ENCODE results near the gene DNER. TPM values are rescaled to one million over a fixed set of nuclear protein-coding genes. Genes with fewer than 3 reads are reported as not detected.

DNER gene
- polyA plus RNA-seq, 1 donor (not counting 4 experiments of a cell fraction or from before 2014, with no cell fraction given), result 8.5 TPM

DNA sequence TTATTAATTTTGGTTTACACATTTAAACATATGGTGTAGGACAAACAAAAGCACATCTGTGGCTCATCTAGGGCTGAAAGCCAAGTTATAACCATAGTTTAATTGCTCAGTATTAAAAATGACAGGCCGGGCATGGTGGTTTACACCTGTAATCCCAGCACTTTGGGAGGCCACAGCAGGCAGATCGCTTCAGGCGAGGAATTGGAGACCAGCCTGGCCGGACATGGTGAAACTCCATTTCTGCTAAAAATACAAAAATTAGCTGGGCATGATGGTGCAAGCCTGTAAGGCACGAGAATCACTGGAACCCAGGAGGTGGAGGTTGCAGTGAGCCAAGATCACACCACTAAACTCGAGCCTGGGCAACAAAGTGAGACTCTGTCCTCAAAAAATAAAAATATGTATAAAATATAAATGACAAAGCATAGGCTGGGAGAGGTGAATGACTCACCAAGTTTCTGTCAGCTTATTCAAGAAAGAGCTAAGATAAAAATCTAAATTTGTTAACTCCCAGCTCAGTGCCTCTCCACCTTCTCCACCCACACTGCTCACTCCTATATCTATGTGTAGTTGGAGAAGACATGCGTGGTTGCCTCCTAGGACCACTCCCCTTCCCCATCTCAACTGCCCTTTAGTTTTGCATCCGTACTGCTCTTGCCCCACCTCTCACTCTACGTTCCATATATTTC is 364.1 kb downstream of the DNER start:
- H3K27ac ChIP-seq (ENCODE audit: control insufficient read depth, insufficient read depth, low read length), result peak overlapping the region; percentile 72
- peak overlapping the region; percentile 42 for H3K4me2 ChIP-seq (ENCODE audit: control insufficient read depth, extremely low read depth, insufficient read depth, low read depth, low read length)
- dilution Hi-C loops (cut with MboI; ENCODE audit: extremely low pct_ligation_motif_present, low sequenced_read_pairs), result no loop called here
- peak overlapping the region; percentile 65 for H2AFZ ChIP-seq (ENCODE audit: control insufficient read depth, low read length)
- no peaks in the 10 kb centered on the region for H3K36me3 ChIP-seq (ENCODE audit: control insufficient read depth in 2 of 2, extremely low read depth in 1 of 2, insufficient read depth in 2 of 2, low read length in 2 of 2)
- TF ChIP-seq EZH2 (IDR thresholded peaks at IDR 0.05; ENCODE audit: low read length), result no peak
- TF ChIP-seq, protein P1, sequence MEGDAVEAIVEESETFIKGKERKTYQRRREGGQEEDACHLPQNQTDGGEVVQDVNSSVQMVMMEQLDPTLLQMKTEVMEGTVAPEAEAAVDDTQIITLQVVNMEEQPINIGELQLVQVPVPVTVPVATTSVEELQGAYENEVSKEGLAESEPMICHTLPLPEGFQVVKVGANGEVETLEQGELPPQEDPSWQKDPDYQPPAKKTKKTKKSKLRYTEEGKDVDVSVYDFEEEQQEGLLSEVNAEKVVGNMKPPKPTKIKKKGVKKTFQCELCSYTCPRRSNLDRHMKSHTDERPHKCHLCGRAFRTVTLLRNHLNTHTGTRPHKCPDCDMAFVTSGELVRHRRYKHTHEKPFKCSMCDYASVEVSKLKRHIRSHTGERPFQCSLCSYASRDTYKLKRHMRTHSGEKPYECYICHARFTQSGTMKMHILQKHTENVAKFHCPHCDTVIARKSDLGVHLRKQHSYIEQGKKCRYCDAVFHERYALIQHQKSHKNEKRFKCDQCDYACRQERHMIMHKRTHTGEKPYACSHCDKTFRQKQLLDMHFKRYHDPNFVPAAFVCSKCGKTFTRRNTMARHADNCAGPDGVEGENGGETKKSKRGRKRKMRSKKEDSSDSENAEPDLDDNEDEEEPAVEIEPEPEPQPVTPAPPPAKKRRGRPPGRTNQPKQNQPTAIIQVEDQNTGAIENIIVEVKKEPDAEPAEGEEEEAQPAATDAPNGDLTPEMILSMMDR (optimal IDR thresholded peaks at IDR 0.05 in 1 of 3, IDR thresholded peaks at IDR 0.05 in 1 of 3, conservative IDR thresholded peaks at IDR 0.05 in 1 of 3; ENCODE audit: extremely low read depth in 1 of 3, insufficient read depth in 2 of 3, low read length in 3 of 3), result no peak
- DNase-seq (ENCODE audit: low read depth, low spot score) (no peak), FAIRE-seq (peak; percentile 5)
- peaks cover 4% of the 10 kb centered on the region for H3K4me1 ChIP-seq (ENCODE audit: control insufficient read depth, extremely low read depth, insufficient read depth, low read length)
- no peak overlapping the region for H3K4me3 ChIP-seq (ENCODE audit: control insufficient read depth in 2 of 3, extremely low read depth in 1 of 3, insufficient read depth in 2 of 3, low read depth in 1 of 3, low read length in 3 of 3)
- peak overlapping the region; percentile 32 for H3K9ac ChIP-seq (ENCODE audit: control insufficient read depth, extremely low read depth, insufficient read depth, low read length)
- H3K9me1 ChIP-seq (ENCODE audit: control insufficient read depth, extremely low read depth, insufficient read depth, low read length), result no peaks in the 10 kb centered on the region
- no peaks in the 10 kb centered on the region for H3K79me2 ChIP-seq (ENCODE audit: control insufficient read depth, insufficient read depth, low read length)
- H3K9me3 ChIP-seq (ENCODE audit: control insufficient read depth, low read depth, low read length), result peaks cover 7% of the 10 kb centered on the region
- H4K20me1 ChIP-seq (ENCODE audit: control insufficient read depth, extremely low read depth, insufficient read depth, low read length), result no peaks in the 10 kb centered on the region
- H3K27me3 ChIP-seq (ENCODE audit: control insufficient read depth, extremely low read depth, insufficient read depth, low read length), result no peaks in the 10 kb centered on the region

DNA sequence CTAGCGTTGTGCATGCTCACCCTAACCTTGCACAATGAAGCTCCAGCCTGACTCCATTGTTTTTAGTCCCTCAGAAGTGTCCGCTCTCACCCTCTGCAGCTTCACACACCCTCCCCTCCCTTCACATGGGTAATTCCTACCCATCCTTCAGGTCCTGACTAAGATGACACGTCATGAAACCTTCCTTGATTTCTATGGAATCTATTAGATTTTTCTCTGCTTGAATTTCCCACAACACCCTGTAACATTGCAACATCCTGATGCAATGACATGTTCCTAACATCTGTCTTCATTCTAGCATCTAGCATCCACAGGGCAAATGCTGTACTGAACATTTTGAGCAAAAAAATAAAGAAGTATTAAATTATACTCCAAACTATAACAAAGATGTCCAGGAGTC is 366.2 kb downstream of the DNER start:
- H3K4me3 ChIP-seq (ENCODE audit: control insufficient read depth in 2 of 3, extremely low read depth in 1 of 3, insufficient read depth in 2 of 3, low read depth in 1 of 3, low read length in 3 of 3), result no peak overlapping the region
- H3K27me3 ChIP-seq (ENCODE audit: control insufficient read depth, extremely low read depth, insufficient read depth, low read length), result no peaks in the 10 kb centered on the region
- TF ChIP-seq, protein P1 (optimal IDR thresholded peaks at IDR 0.05 in 1 of 3, IDR thresholded peaks at IDR 0.05 in 1 of 3, conservative IDR thresholded peaks at IDR 0.05 in 1 of 3; ENCODE audit: extremely low read depth in 1 of 3, insufficient read depth in 2 of 3, low read length in 3 of 3), result no peak
- no peak for TF ChIP-seq EZH2 (IDR thresholded peaks at IDR 0.05; ENCODE audit: low read length)
- no peaks in the 10 kb centered on the region for H3K36me3 ChIP-seq (ENCODE audit: control insufficient read depth in 2 of 2, extremely low read depth in 1 of 2, insufficient read depth in 2 of 2, low read length in 2 of 2)
- H2AFZ ChIP-seq (ENCODE audit: control insufficient read depth, low read length), result no peak overlapping the region
- no peak overlapping the region for H3K4me2 ChIP-seq (ENCODE audit: control insufficient read depth, extremely low read depth, insufficient read depth, low read depth, low read length)
- H3K9ac ChIP-seq (ENCODE audit: control insufficient read depth, extremely low read depth, insufficient read depth, low read length), result no peak overlapping the region
- peaks cover 7% of the 10 kb centered on the region for H3K9me3 ChIP-seq (ENCODE audit: control insufficient read depth, low read depth, low read length)
- no peaks in the 10 kb centered on the region for H3K79me2 ChIP-seq (ENCODE audit: control insufficient read depth, insufficient read depth, low read length)
- peaks cover 25% of the 10 kb centered on the region for H3K4me1 ChIP-seq (ENCODE audit: control insufficient read depth, extremely low read depth, insufficient read depth, low read length)
- H3K9me1 ChIP-seq (ENCODE audit: control insufficient read depth, extremely low read depth, insufficient read depth, low read length), result no peaks in the 10 kb centered on the region
- dilution Hi-C loops (cut with MboI; ENCODE audit: extremely low pct_ligation_motif_present, low sequenced_read_pairs), result no loop called here
- no peak overlapping the region for H3K27ac ChIP-seq (ENCODE audit: control insufficient read depth, insufficient read depth, low read length)
- no peaks in the 10 kb centered on the region for H4K20me1 ChIP-seq (ENCODE audit: control insufficient read depth, extremely low read depth, insufficient read depth, low read length)
- FAIRE-seq (no peak), DNase-seq (ENCODE audit: low read depth, low spot score) (no peak)

All from keratinocyte (primary cell).